T-cell (primary cell): Measurements from ENCODE around the gene CACNA2D4. TPM values are rescaled to one million over a fixed set of nuclear protein-coding genes. Genes with fewer than 3 reads are reported as not detected.

Experiments
- ATAC-seq, 4 experiments: fragments of 200-7000 bp in 3 of 4; fragments of 150-1000 bp in 1 of 4; cut with Tn5 transposase; replicated peaks in 1 of 4; 1 replicate in 3 of 4; 2 replicates in 1 of 4; pipeline ENCODE4 v1.10.0; 2021; ENCODE audit warnings: moderate library complexity in 3 of 4, mild to moderate bottlenecking in 2 of 4, moderate number of reproducible peaks in 1 of 4
- CTCF ChIA-PET, 2 donors: fragments of 300-600 bp; sonication (Branson Sonifier 250); formaldehyde crosslinking; loops; one replicate each; lab custom pipeline; 2022; ENCODE audit warnings: antibody characterized with exemption in 2 of 2; lab: Charles Lee
- POLR2A ChIA-PET, 2 donors: fragments of 300-600 bp; sonication (Branson Sonifier 250); formaldehyde crosslinking; loops; one replicate each; lab custom pipeline; 2022; ENCODE audit warnings: antibody characterized with exemption in 2 of 2; lab: Charles Lee
- DNase-seq, 35 experiments: peaks; one replicate each; pipeline versions ENCODE4 v3.0.0 to v3.0.0-alpha.2; 2013 to 2023
- H3K27ac ChIP-seq: one replicate; pipeline ENCODE4 v1.5.1; 2013; ENCODE audit warnings: low read length
- H3K27me3 ChIP-seq, 2 experiments: replicated peaks in 1 of 2; 1 replicate in 1 of 2; 2 replicates in 1 of 2; pipeline versions ENCODE4 v1.6.1 to v1.7.0; 2013; ENCODE audit warnings: low read length in 1 of 2, mixed read lengths in 1 of 2; ENCODE audit not compliant: control insufficient read depth in 2 of 2, insufficient read depth in 2 of 2; ENCODE audit errors: extremely low read depth in 1 of 2
- H3K36me3 ChIP-seq, 2 donors: 1 replicate in 1 of 2; 2 replicates in 1 of 2; pipeline versions ENCODE4 v1.6.1 to v1.7.0; 2013; ENCODE audit warnings: low read length in 1 of 2; ENCODE audit not compliant: control insufficient read depth in 2 of 2, insufficient read depth in 1 of 2; ENCODE audit errors: extremely low read depth in 1 of 2
- H3K4me1 ChIP-seq, 2 experiments: 1 replicate in 1 of 2; 2 replicates in 1 of 2; pipeline versions ENCODE4 v1.6.1 to v1.7.0; 2013; ENCODE audit warnings: low read length in 2 of 2, mixed read lengths in 1 of 2; ENCODE audit not compliant: insufficient read depth in 2 of 2, control insufficient read depth in 1 of 2; ENCODE audit errors: extremely low read depth in 1 of 2
- H3K4me3 ChIP-seq, 2 donors: 1 replicate in 1 of 2; 2 replicates in 1 of 2; pipeline versions ENCODE4 v1.5.1 to v1.7.0; 2013; ENCODE audit warnings: mild to moderate bottlenecking in 2 of 2, low read length in 1 of 2, moderate library complexity in 1 of 2; ENCODE audit not compliant: control insufficient read depth in 1 of 2; ENCODE audit errors: extremely low read depth in 1 of 2
- H3K9me3 ChIP-seq: 2 replicates; pipeline ENCODE4 v1.7.0; 2013
- H3K27ac Mint-ChIP-seq, 2 donors: one replicate each; pipeline ENCODE4 v1.8.0; 2020 to 2021; ENCODE audit warnings: mild to moderate bottlenecking in 2 of 2, mixed read lengths in 2 of 2
- H3K27me3 Mint-ChIP-seq, 2 donors: one replicate each; pipeline ENCODE4 v1.8.0; 2021 to 2022; ENCODE audit warnings: mixed read lengths in 2 of 2
- H3K36me3 Mint-ChIP-seq: one replicate; pipeline ENCODE4 v1.8.0; 2021; ENCODE audit warnings: mixed read lengths
- H3K4me1 Mint-ChIP-seq, 3 donors: one replicate each; pipeline ENCODE4 v1.8.0; 2020 to 2022; ENCODE audit warnings: mixed read lengths in 3 of 3, mild to moderate bottlenecking in 1 of 3
- H3K4me3 Mint-ChIP-seq, 3 donors: one replicate each; pipeline ENCODE4 v1.8.0; 2020 to 2022; ENCODE audit warnings: mild to moderate bottlenecking in 3 of 3, mixed read lengths in 3 of 3, moderate library complexity in 3 of 3
- H3K9me3 Mint-ChIP-seq, 3 donors: one replicate each; pipeline ENCODE4 v1.8.0; 2020 to 2022; ENCODE audit warnings: mixed read lengths in 3 of 3
- WGBS: methylation state at CpG from one replicate; pipeline ENCODE4 v1.1.5; 2013; ENCODE audit warnings: missing lambda C conversion rate; ENCODE audit not compliant: insufficient coverage; 5-methylcytosine and 5-hydroxymethylcytosine counted together
- total RNA-seq, 35 experiments: library from RNA in 6 of 35; stranded (reverse) in 6 of 35; fragments of 120-200 nt in 1 of 35; gene quantifications; one replicate each; pipeline versions ENCODE4 v1.2.1 to v1.2.4 and lab custom pipeline; 2013 to 2026

The CACNA2D4 gene
- total RNA-seq, 5 donors from 2014 or later (not counting 1 experiment from before 2014, with no cell fraction given), result 10.2 to 14.8 (median 12.1) TPM

GRCh38 chr12:1885599-1886245, 32.7 kb downstream of the CACNA2D4 start:
- ChIA-PET POLR2A (no interaction called here), CTCF (no interaction called here)
- Mint-ChIP-seq H3K9me3 (peaks cover 3 to 11% (median 7%) of the 10 kb centered on the region in 3 donors), H3K27me3 (peaks cover 27 to 35% of the 10 kb centered on the region in 2 donors), H3K36me3 (no peaks in the 10 kb centered on the region), H3K4me1 (no peaks in the 10 kb centered on the region), H3K27ac (no peak overlapping the region), H3K4me3 (no peak overlapping the region)
- no peak for ATAC-seq
- Histone ChIP-seq H3K27me3 (peaks cover 0 to 44% of the 10 kb centered on the region in 2 experiments), H3K9me3 (no peaks in the 10 kb centered on the region), H3K4me1 (no peaks in the 10 kb centered on the region), H3K27ac (no peak overlapping the region), H3K36me3 (no peaks in the 10 kb centered on the region), H3K4me3 (no peak overlapping the region)
- WGBS, result 94% methylated on average over 10 of the region's 13 CpGs
- DNase-seq, result no peak

DNA sequence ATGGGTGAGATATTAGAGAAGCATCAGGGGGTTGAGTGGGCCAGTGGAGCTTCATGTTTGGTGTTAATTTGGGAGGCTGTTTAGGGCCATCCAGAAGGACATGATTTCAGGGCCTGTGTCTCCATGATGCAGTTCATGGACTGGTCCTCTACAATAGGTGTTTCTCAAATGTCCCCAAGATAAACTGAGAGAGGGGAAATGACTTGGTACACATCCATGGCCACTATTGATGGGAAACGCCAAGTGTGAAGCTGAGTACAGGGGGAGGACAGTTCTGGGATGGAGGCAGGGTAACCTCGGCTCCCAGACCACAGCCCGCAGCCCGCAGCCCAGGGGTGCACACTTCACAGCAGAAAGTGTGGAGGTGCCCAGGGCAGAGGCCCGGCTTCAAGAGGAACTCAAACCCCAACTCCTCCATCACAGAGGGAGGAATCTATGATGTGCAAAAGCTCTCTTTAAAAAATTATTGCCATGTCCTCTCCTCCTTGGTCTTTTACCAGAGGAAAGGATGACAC, 33.3 kb downstream of the CACNA2D4 start:
- no peak overlapping the region for H3K27ac Mint-ChIP-seq
- ATAC-seq, result no peak
- POLR2A ChIA-PET, result no interaction called here

GRCh38 chr12:1884651-1885050, 33.8 kb downstream of the CACNA2D4 start:
- no peaks in the 10 kb centered on the region for H3K36me3 ChIP-seq
- Mint-ChIP-seq H3K27ac (no peak overlapping the region), H3K27me3 (peaks cover 27 to 35% of the 10 kb centered on the region in 2 donors), H3K4me1 (no peaks in the 10 kb centered on the region), H3K4me3 (no peak overlapping the region), H3K9me3 (peaks cover 3 to 9% (median 7%) of the 10 kb centered on the region in 3 donors), H3K36me3 (no peaks in the 10 kb centered on the region)
- WGBS, result 94% methylated on average over 3 of the region's 9 CpGs
- H3K4me3 ChIP-seq, result no peak overlapping the region
- H3K4me1 ChIP-seq, result no peaks in the 10 kb centered on the region
- ChIA-PET POLR2A (no interaction called here), CTCF (no interaction called here)
- no peak for DNase-seq
- no peaks in the 10 kb centered on the region for H3K9me3 ChIP-seq
- no peak for ATAC-seq
- H3K27ac ChIP-seq, result no peak overlapping the region
- peaks cover 0 to 38% of the 10 kb centered on the region in 2 experiments for H3K27me3 ChIP-seq

More for the DNA sequence above, 33.3 kb downstream of the CACNA2D4 start:
- Histone ChIP-seq H3K36me3 (no peaks in the 10 kb centered on the region), H3K4me3 (no peak overlapping the region), H3K4me1 (no peaks in the 10 kb centered on the region), H3K27me3 (peaks cover 0 to 40% of the 10 kb centered on the region in 2 experiments), H3K9me3 (no peaks in the 10 kb centered on the region), H3K27ac (no peak overlapping the region)
- H3K4me3 Mint-ChIP-seq, result no peak overlapping the region
- no peaks in the 10 kb centered on the region for H3K36me3 Mint-ChIP-seq
- peaks cover 27 to 35% of the 10 kb centered on the region in 2 donors for H3K27me3 Mint-ChIP-seq
- H3K4me1 Mint-ChIP-seq, result no peaks in the 10 kb centered on the region
- peaks cover 3 to 11% (median 7%) of the 10 kb centered on the region in 3 donors for H3K9me3 Mint-ChIP-seq
- WGBS, result 40% methylated on average over 1 of the region's 5 CpGs
- DNase-seq, result no peak
- CTCF ChIA-PET, result no interaction called here

DNA sequence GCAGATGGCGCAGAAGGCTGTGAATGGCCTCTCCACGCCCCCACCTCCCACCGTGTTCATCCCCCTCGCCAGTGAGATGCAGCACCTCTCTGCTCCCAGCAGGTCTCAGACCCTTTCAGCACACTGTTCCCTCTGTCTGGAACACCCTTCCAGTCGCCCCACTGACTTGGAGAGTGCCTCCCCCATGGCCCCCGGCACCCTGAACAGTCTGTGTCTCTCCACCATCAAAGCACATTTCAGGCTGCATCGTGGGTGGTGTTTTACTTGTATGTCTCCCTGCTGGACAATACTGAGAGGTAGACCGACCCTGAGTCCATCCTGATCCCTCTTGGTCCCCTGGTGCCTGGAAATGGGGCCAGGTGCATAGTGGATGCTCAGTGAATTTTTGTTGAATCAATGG, 34.9 kb downstream of the CACNA2D4 start:
- no peak overlapping the region for H3K4me3 ChIP-seq
- H3K36me3 ChIP-seq, result no peaks in the 10 kb centered on the region
- peaks cover 0 to 38% of the 10 kb centered on the region in 2 experiments for H3K27me3 ChIP-seq
- DNase-seq, result no peak
- ChIA-PET POLR2A (no interaction called here), CTCF (no interaction called here)
- no peak overlapping the region for H3K27ac Mint-ChIP-seq
- H3K9me3 ChIP-seq, result no peaks in the 10 kb centered on the region
- no peaks in the 10 kb centered on the region for H3K4me1 Mint-ChIP-seq
- H3K27ac ChIP-seq, result no peak overlapping the region
- H3K27me3 Mint-ChIP-seq, result peaks cover 24 to 28% of the 10 kb centered on the region in 2 donors
- ATAC-seq, result no peak
- H3K4me1 ChIP-seq, result no peaks in the 10 kb centered on the region
- H3K4me3 Mint-ChIP-seq, result no peak overlapping the region
- H3K36me3 Mint-ChIP-seq, result no peaks in the 10 kb centered on the region
- peaks cover 2 to 7% (median 6%) of the 10 kb centered on the region in 3 donors for H3K9me3 Mint-ChIP-seq
- WGBS, result 75% methylated on average over 6 of the region's 8 CpGs

DNA sequence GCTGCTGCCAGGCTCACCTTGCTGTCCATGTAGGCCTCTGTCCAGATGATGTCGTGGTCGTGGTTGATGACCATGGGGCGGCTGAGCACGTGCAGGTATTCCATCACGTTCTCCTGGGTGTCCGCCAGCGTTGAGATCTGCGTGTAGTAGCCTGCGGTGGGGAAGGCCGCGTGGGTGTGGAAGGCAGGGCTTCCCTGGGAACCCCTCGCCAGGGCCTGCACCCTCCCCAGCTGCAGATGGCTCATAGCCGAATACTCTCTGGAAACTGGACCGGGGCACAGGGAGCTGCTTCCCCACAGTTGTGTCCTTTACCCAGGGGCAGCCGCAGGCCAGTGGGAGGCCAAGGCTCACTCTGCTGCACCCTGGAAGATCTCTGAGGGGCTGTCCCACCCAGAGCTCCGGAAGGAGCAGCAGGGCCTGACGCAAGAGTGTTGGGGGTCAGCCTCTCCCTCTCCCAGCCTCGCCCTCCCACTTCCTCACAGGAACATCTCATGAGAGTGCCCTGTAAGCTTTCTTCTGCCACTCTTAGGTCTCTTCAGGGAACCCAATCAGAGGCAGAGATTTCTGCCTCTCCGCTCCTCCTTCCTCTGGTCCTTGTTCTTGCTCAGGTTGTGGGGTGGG, 35.5 kb downstream of the CACNA2D4 start:
- no peak overlapping the region for H3K27ac Mint-ChIP-seq
- H3K27me3 Mint-ChIP-seq, result peaks cover 22 to 23% of the 10 kb centered on the region in 2 donors
- ATAC-seq (no peak), DNase-seq (no peak)
- H3K4me3 Mint-ChIP-seq, result no peak overlapping the region
- no peaks in the 10 kb centered on the region for H3K9me3 ChIP-seq
- no peak overlapping the region for H3K27ac ChIP-seq
- no peaks in the 10 kb centered on the region for H3K4me1 ChIP-seq
- ChIA-PET POLR2A (no interaction called here), CTCF (no interaction called here)
- peaks cover 0 to 37% of the 10 kb centered on the region in 2 experiments for H3K27me3 ChIP-seq
- H3K36me3 ChIP-seq, result no peaks in the 10 kb centered on the region
- H3K4me1 Mint-ChIP-seq, result no peaks in the 10 kb centered on the region
- WGBS, result 89% methylated on average over 17 of the region's 19 CpGs
- peaks cover 0 to 4% (median under 1%) of the 10 kb centered on the region in 3 donors for H3K9me3 Mint-ChIP-seq
- no peaks in the 10 kb centered on the region for H3K36me3 Mint-ChIP-seq
- no peak overlapping the region for H3K4me3 ChIP-seq

- H3K4me3 Mint-ChIP-seq, result no peak overlapping the region
- ChIA-PET CTCF (no interaction called here), POLR2A (no interaction called here)
- no peak for DNase-seq
- H3K9me3 ChIP-seq, result no peaks in the 10 kb centered on the region
- H3K27ac ChIP-seq, result no peak overlapping the region
- 89% methylated on average over 6 of the region's 8 CpGs for WGBS
- no peak overlapping the region for H3K27ac Mint-ChIP-seq
- no peak overlapping the region for H3K4me3 ChIP-seq
- no peaks in the 10 kb centered on the region for H3K9me3 Mint-ChIP-seq
- no peaks in the 10 kb centered on the region for H3K4me1 Mint-ChIP-seq
- H3K27me3 Mint-ChIP-seq, result peaks cover 17 to 18% of the 10 kb centered on the region in 2 donors
- H3K27me3 ChIP-seq, result peaks cover 0 to 34% of the 10 kb centered on the region in 2 experiments
- H3K36me3 ChIP-seq, result no peaks in the 10 kb centered on the region
- no peaks in the 10 kb centered on the region for H3K36me3 Mint-ChIP-seq
- no peaks in the 10 kb centered on the region for H3K4me1 ChIP-seq
- ATAC-seq, result no peak
These were observed 36.0 kb downstream of the CACNA2D4 start for GRCh38 chr12:1882405-1882804.
